Endodermal cell (in vitro differentiated cells): ENCODE results near the gene AGPAT3. TPM values are rescaled to one million over a fixed set of nuclear protein-coding genes. Genes with fewer than 3 reads are reported as not detected.
A peak's percentile ranks its signal among the peaks of the same experiment; 100 is the strongest.

Experiments
- DNase-seq: peaks from one replicate; pipeline ENCODE4 v3.0.0-alpha.2; 2017
- H3K27ac ChIP-seq: 2 replicates; pipeline ENCODE4 v1.5.1; 2013; ENCODE audit warnings: mild to moderate bottlenecking, low read depth, low read length, moderate library complexity
- H3K27me3 ChIP-seq: 2 replicates; pipeline ENCODE4 v1.6.1; 2013; ENCODE audit warnings: mild to moderate bottlenecking, low read length, moderate library complexity; ENCODE audit not compliant: insufficient read depth, control insufficient read depth, poor library complexity, severe bottlenecking
- H3K36me3 ChIP-seq: 2 replicates; pipeline ENCODE4 v1.7.0; 2013; ENCODE audit warnings: mild to moderate bottlenecking, low read length, moderate library complexity; ENCODE audit not compliant: control insufficient read depth, insufficient read depth
- H3K4me1 ChIP-seq: one replicate; pipeline ENCODE4 v1.7.0; 2013; ENCODE audit warnings: low read length; ENCODE audit not compliant: control insufficient read depth, insufficient read depth
- H3K4me3 ChIP-seq: 2 replicates; pipeline ENCODE4 v1.5.1; 2013; ENCODE audit warnings: mild to moderate bottlenecking, low read length, moderate library complexity
- H3K9ac ChIP-seq: 2 replicates; pipeline ENCODE4 v1.6.1; 2013; ENCODE audit warnings: mild to moderate bottlenecking, low read length, moderate library complexity; ENCODE audit not compliant: poor library complexity, severe bottlenecking; ENCODE audit errors: extremely low read depth
- H3K9me3 ChIP-seq: 2 replicates; pipeline ENCODE4 v1.6.1; 2013; ENCODE audit warnings: mild to moderate bottlenecking, low read length, moderate library complexity; ENCODE audit not compliant: control insufficient read depth
- H3K27ac Mint-ChIP-seq: 2 replicates; pipeline ENCODE4 v1.8.0; 2020; ENCODE audit warnings: mixed read lengths
- H3K27me3 Mint-ChIP-seq: 2 replicates; pipeline ENCODE4 v1.8.0; 2021; ENCODE audit warnings: mild to moderate bottlenecking, mixed read lengths; ENCODE audit not compliant: insufficient read depth
- H3K36me3 Mint-ChIP-seq: 2 replicates; pipeline ENCODE4 v1.8.0; 2020; ENCODE audit warnings: low read depth, mixed read lengths
- H3K4me1 Mint-ChIP-seq: 2 replicates; pipeline ENCODE4 v1.8.0; 2020; ENCODE audit warnings: mixed read lengths
- H3K4me3 Mint-ChIP-seq: 2 replicates; pipeline ENCODE4 v1.8.0; 2020; ENCODE audit warnings: mild to moderate bottlenecking, moderate library complexity, mixed read lengths
- H3K9me3 Mint-ChIP-seq: 2 replicates; pipeline ENCODE4 v1.8.0; 2020; ENCODE audit warnings: mild to moderate bottlenecking, mixed read lengths
- WGBS, 2 experiments: methylation state at CpG; one replicate each; pipeline versions ENCODE4 v1.1.5 to v1.1.7; 2013; ENCODE audit warnings: missing lambda C conversion rate in 2 of 2, mixed read lengths in 1 of 2; ENCODE audit not compliant: insufficient coverage in 1 of 2, insufficient read length in 1 of 2; 5-methylcytosine and 5-hydroxymethylcytosine counted together
- total RNA-seq, 2 donors: library from RNA; stranded (reverse); fragmentation: NEBNext Ultra II Directional in 1 of 2; extraction: Animal tissue kit (Norgen Biotek cat#: 25700) in 1 of 2; gene quantifications; 2 replicates in 1 of 2; 3 replicates in 1 of 2; pipeline ENCODE4 v1.2.1, GENCODE V29; 2021
- TF ChIP-seq, protein P1 (sequence below): fragments of 200-600 bp; sonication (generic); conservative IDR thresholded peaks from 2 replicates; pipeline ENCODE4 v1.5.0; 2021; ENCODE audit warnings: antibody characterized with exemption, mild to moderate bottlenecking

AGPAT3 gene
- total RNA-seq, 2 donors from 2014 or later: 44.0 to 74.4 TPM

DNA sequence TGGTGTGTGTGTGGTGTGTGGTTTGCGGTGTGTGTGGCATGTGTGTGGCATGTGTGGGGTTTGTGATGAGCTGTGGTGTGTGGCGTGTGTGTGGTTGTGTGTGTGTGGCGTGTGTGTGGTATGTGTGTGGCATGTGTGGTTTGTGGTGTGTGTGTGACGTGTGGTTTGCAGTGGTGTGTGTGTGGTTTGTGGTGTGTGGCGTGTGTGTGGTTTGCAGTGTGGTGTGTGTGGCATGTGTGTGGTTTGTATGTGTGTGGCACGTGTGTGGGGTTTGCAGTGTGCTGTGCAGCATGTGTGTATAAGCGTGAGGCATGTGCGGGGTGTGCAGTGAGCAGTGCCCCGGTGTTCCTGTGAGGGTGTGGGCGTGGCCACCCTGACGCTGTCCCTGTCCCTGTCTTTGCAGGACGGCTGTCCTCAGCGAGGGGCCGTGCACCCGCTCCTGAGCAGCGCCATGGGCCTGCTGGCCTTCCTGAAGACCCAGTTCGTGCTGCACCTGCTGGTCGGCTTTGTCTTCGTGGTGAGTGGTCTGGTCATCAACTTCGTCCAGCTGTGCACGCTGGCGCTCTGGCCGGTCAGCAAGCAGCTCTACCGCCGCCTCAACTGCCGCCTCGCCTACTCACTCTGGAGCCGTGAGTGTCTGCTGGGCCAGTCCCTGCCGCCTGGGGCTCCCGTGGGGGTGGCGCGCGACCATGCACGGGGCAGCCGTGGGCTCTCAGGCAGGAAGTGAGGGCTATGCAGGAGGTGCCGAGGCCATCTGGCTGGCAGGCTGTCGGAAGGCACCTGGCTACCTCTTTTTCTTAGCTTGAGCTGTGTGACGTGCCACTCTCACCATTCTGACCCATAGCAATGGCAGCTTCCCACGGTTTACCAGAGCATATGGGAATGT lies 94.5 kb downstream of the AGPAT3 start:
- TF ChIP-seq, protein P1, sequence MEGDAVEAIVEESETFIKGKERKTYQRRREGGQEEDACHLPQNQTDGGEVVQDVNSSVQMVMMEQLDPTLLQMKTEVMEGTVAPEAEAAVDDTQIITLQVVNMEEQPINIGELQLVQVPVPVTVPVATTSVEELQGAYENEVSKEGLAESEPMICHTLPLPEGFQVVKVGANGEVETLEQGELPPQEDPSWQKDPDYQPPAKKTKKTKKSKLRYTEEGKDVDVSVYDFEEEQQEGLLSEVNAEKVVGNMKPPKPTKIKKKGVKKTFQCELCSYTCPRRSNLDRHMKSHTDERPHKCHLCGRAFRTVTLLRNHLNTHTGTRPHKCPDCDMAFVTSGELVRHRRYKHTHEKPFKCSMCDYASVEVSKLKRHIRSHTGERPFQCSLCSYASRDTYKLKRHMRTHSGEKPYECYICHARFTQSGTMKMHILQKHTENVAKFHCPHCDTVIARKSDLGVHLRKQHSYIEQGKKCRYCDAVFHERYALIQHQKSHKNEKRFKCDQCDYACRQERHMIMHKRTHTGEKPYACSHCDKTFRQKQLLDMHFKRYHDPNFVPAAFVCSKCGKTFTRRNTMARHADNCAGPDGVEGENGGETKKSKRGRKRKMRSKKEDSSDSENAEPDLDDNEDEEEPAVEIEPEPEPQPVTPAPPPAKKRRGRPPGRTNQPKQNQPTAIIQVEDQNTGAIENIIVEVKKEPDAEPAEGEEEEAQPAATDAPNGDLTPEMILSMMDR: no peak
- Mint-ChIP-seq H3K4me1 (peaks cover 9% of the 10 kb centered on the region), H3K27me3 (no peaks in the 10 kb centered on the region), H3K27ac (no peak overlapping the region), H3K4me3 (no peak overlapping the region), H3K36me3 (peaks cover 41% of the 10 kb centered on the region), H3K9me3 (peaks cover 1% of the 10 kb centered on the region)
- no peaks in the 10 kb centered on the region for H3K9me3 ChIP-seq
- H3K27ac ChIP-seq: peak overlapping the region; percentile 12
- WGBS, 2 experiments: 87 to 94% methylated on average over 29 to 39 of the region's 39 CpGs
- H3K4me1 ChIP-seq: no peaks in the 10 kb centered on the region
- peaks cover 24% of the 10 kb centered on the region for H3K36me3 ChIP-seq
- H3K9ac ChIP-seq: no peak overlapping the region
- H3K27me3 ChIP-seq: no peaks in the 10 kb centered on the region
- H3K4me3 ChIP-seq: no peak overlapping the region
- DNase-seq: no peak

DNA sequence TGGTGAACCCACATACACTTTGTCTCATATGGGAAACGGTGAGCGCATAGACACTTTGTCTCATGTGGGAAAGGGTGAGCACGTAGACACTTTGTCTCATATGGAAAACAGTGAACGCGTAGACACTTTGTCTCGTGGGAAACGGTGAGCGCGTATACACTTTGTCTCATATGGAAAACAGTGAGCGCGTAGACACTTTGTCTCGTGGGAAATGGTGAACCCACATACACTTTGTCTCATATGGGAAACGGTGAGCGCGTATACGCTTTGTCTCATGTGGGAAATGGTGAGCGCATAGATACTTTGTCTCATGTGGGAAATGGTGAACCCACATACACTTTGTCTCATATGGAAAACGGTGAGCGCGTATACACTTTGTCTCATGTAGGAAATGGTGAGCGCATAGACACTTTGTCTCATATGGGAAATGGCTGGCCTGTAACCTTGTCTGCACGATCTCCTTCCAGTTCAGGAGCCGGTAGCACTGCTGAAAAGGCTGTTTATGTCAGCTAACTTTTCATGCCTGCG lies 96.4 kb downstream of the AGPAT3 start:
- TF ChIP-seq, protein P1: no peak
- 95 to 96% methylated on average over 23 to 24 of the region's 24 CpGs for WGBS, 2 experiments
- Histone ChIP-seq H3K4me1 (no peaks in the 10 kb centered on the region), H3K27me3 (no peaks in the 10 kb centered on the region), H3K9ac (no peak overlapping the region), H3K36me3 (peaks cover 24% of the 10 kb centered on the region), H3K4me3 (no peak overlapping the region), H3K27ac (no peak overlapping the region), H3K9me3 (no peaks in the 10 kb centered on the region)
- H3K4me3 Mint-ChIP-seq: no peak overlapping the region
- peaks cover 1% of the 10 kb centered on the region for H3K9me3 Mint-ChIP-seq
- H3K27ac Mint-ChIP-seq: no peak overlapping the region
- peaks cover 4% of the 10 kb centered on the region for H3K4me1 Mint-ChIP-seq
- peaks cover 40% of the 10 kb centered on the region for H3K36me3 Mint-ChIP-seq
- no peaks in the 10 kb centered on the region for H3K27me3 Mint-ChIP-seq
- no peak for DNase-seq

DNA sequence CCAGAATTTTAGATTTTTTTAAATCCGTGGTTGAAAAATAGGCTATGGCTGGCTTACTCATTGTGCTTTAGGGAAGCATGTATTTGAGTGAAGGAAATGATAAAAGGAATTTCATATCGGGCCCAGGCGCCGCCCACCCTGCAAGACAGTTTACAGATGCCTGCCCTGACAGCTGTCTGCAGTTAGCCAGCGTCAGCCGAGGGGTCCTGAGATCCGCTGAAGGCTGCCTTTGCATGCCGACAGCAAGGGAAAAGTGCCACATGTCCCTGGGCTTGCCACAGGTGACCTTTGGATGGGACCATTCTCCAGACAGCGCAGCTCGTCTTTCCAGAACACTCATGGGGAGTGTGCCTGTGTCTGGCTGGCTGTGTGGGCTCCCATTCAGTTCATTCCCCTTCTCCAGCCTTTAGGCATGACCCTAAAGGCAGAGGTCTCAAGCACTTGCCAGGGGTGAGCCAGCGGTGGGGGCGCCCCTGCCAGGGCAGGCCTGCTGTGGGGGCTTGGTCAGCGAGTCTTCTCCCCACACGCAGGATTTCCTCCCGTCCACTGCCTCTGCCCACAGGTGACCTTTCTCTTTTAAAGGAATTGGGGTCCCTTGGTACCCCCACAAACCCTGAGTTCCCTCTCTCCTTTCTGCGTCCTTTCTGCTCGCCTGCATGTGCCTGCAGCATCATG lies 101.0 kb downstream of the AGPAT3 start:
- Mint-ChIP-seq H3K27me3 (no peaks in the 10 kb centered on the region), H3K4me1 (no peaks in the 10 kb centered on the region), H3K36me3 (peaks cover 44% of the 10 kb centered on the region), H3K4me3 (no peak overlapping the region), H3K9me3 (peaks cover 1% of the 10 kb centered on the region), H3K27ac (no peak overlapping the region)
- Histone ChIP-seq H3K9me3 (no peaks in the 10 kb centered on the region), H3K27me3 (no peaks in the 10 kb centered on the region), H3K4me3 (no peak overlapping the region), H3K36me3 (peaks cover 23% of the 10 kb centered on the region), H3K27ac (no peak overlapping the region), H3K9ac (no peak overlapping the region), H3K4me1 (no peaks in the 10 kb centered on the region)
- TF ChIP-seq, protein P1: no peak
- DNase-seq: no peak
- 94 to 98% methylated on average over 13 to 17 of the region's 17 CpGs for WGBS, 2 experiments
